HG03280 (cell line): ENCODE results near the gene UAP1L1.
A peak's percentile ranks its signal among the peaks of the same experiment; 100 is the strongest.

Experiments
- ATAC-seq: cut with Tn5 transposase; IDR thresholded peaks from one replicate; pipeline ENCODE4 v1.9.1; 2021; ENCODE audit warnings: mild to moderate bottlenecking, moderate library complexity; ENCODE audit not compliant: unreplicated experiment

UAP1L1 gene

GRCh38 chr9:137071282-137071681 is 6.0 kb upstream of the UAP1L1 start:
- ATAC-seq, result no peak

- ATAC-seq, result no peak
Measured at GRCh38 chr9:137073992-137074399, 3.3 kb upstream of the UAP1L1 start.

GRCh38 chr9:137074657-137075274 is 2.6 kb upstream of the UAP1L1 start:
- no peak for ATAC-seq

GRCh38 chr9:137075275-137075775 is 2.0 kb upstream of the UAP1L1 start:
- ATAC-seq, result no peak

- no peak for ATAC-seq
Measured at GRCh38 chr9:137076636-137077009, 694 bp upstream of the UAP1L1 start.

- ATAC-seq, result peak; percentile 21
Measured at GRCh38 chr9:137077758-137078693, 709 bp downstream of the UAP1L1 start.

- no peak for ATAC-seq
Measured at GRCh38 chr9:137078701-137079400, 1.5 kb downstream of the UAP1L1 start.

GRCh38 chr9:137079401-137079787 is 2.1 kb downstream of the UAP1L1 start:
- no peak for ATAC-seq

GRCh38 chr9:137080260-137081122 is 3.2 kb downstream of the UAP1L1 start:
- no peak for ATAC-seq

- ATAC-seq, result no peak
Measured at GRCh38 chr9:137082222-137082924, 5.1 kb downstream of the UAP1L1 start.

- no peak for ATAC-seq
Measured at GRCh38 chr9:137082925-137083290, 5.6 kb downstream of the UAP1L1 start.

- no peak for ATAC-seq
Measured at GRCh38 chr9:137083394-137084004, 6.2 kb downstream of the UAP1L1 start.

- no peak for ATAC-seq
Measured at GRCh38 chr9:137084526-137084925, 7.2 kb downstream of the UAP1L1 start.

GRCh38 chr9:137085920-137086530 is 8.7 kb downstream of the UAP1L1 start:
- ATAC-seq, result peak; percentile 9

- peak; percentile 75 for ATAC-seq
Measured at GRCh38 chr9:137086531-137087408, 9.5 kb downstream of the UAP1L1 start, which contains the start of gene MAN1B1. TSS of gene MAN1B1 (plus strand) at chr9:137086985. CDS start at chr9:137087000, 15 bp downstream.

GRCh38 chr9:137087409-137087925 is 10.2 kb downstream of the UAP1L1 start:
- ATAC-seq, result no peak

GRCh38 chr9:137088121-137088520 is 10.8 kb downstream of the UAP1L1 start:
- ATAC-seq, result no peak
